ENCODE results near the gene LRRC61.
A peak's percentile ranks its signal among the peaks of the same experiment; 100 is the strongest.
"Not testable (repeated sequence)": the region's sequence is repeated elsewhere in the genome, so short reads cannot be mapped to it uniquely, and the experiment has no call there.

Gene LRRC61

GRCh38 chr7:150305259-150305902, 17.8 kb upstream of the LRRC61 start:
- H3K18ac ChIP-seq (ENCODE audit: low read length); H3K79me2 ChIP-seq (ENCODE audit: control insufficient read depth, insufficient read depth, low read length, poor library complexity); H2BK5ac ChIP-seq (ENCODE audit: low read depth, low read length, poor library complexity); H3K27ac ChIP-seq (ENCODE audit: low read depth, low read length); H3K23ac ChIP-seq (ENCODE audit: low read length); H2AFZ ChIP-seq (ENCODE audit: insufficient read depth, low read length, poor library complexity); H3K4me3 ChIP-seq (ENCODE audit: low read depth, low read length); H3K79me1 ChIP-seq (ENCODE audit: low read length); H2BK120ac ChIP-seq (ENCODE audit: insufficient read depth, low read length, poor library complexity); H3K4ac ChIP-seq (ENCODE audit: low read depth, low read length); H3K4me1 ChIP-seq (ENCODE audit: control insufficient read depth in 1 of 2, insufficient read depth in 2 of 2, low read length in 2 of 2); H4K12ac ChIP-seq (ENCODE audit: low read depth, low read length); H4K8ac ChIP-seq (ENCODE audit: low read depth, low read length); H3K27me3 ChIP-seq (ENCODE audit: insufficient read depth, low read length); DNase-seq; H2AK5ac ChIP-seq (ENCODE audit: low read length); H3K9ac ChIP-seq (ENCODE audit: low read length); H3K36me3 ChIP-seq (ENCODE audit: control insufficient read depth in 1 of 2, insufficient read depth in 2 of 2, low read length in 2 of 2); H3K14ac ChIP-seq (ENCODE audit: low read length); H3K4me2 ChIP-seq (ENCODE audit: low read length); H3K9me3 ChIP-seq (ENCODE audit: insufficient read depth, low read depth, low read length): not testable (repeated sequence)
- Histone ChIP-seq H4K91ac (ENCODE audit: low read depth, low read length) (peak overlapping the region; percentile 4), H2BK12ac (ENCODE audit: low read length) (peak overlapping the region; percentile 73)
- 100% methylated on average over 2 of the region's 11 CpGs for WGBS (ENCODE audit: extremely low coverage, insufficient coverage, insufficient read length)

- not testable (repeated sequence) for H3K4me3 ChIP-seq (ENCODE audit: low read depth, low read length); H3K27ac ChIP-seq (ENCODE audit: low read depth, low read length); H3K18ac ChIP-seq (ENCODE audit: low read length); H2AK5ac ChIP-seq (ENCODE audit: low read length); H2BK5ac ChIP-seq (ENCODE audit: low read depth, low read length, poor library complexity); H4K8ac ChIP-seq (ENCODE audit: low read depth, low read length); H3K36me3 ChIP-seq (ENCODE audit: control insufficient read depth in 1 of 2, insufficient read depth in 2 of 2, low read length in 2 of 2); H2BK12ac ChIP-seq (ENCODE audit: low read length); H3K14ac ChIP-seq (ENCODE audit: low read length); H3K79me2 ChIP-seq (ENCODE audit: control insufficient read depth, insufficient read depth, low read length, poor library complexity); H3K4me1 ChIP-seq (ENCODE audit: control insufficient read depth in 1 of 2, insufficient read depth in 2 of 2, low read length in 2 of 2); H2BK120ac ChIP-seq (ENCODE audit: insufficient read depth, low read length, poor library complexity); H3K9ac ChIP-seq (ENCODE audit: low read length); H3K27me3 ChIP-seq (ENCODE audit: insufficient read depth, low read length); H3K23ac ChIP-seq (ENCODE audit: low read length); H4K12ac ChIP-seq (ENCODE audit: low read depth, low read length); H2AFZ ChIP-seq (ENCODE audit: insufficient read depth, low read length, poor library complexity); DNase-seq; H3K4ac ChIP-seq (ENCODE audit: low read depth, low read length); H3K79me1 ChIP-seq (ENCODE audit: low read length); H3K9me3 ChIP-seq (ENCODE audit: insufficient read depth, low read depth, low read length); H4K91ac ChIP-seq (ENCODE audit: low read depth, low read length); H3K4me2 ChIP-seq (ENCODE audit: low read length)
- no CpG with 5 or more reads among the region's 2 CpGs for WGBS (ENCODE audit: extremely low coverage, insufficient coverage, insufficient read length)
These were observed 17.3 kb upstream of the LRRC61 start for GRCh38 chr7:150305903-150306284.

- H3K36me3 ChIP-seq (ENCODE audit: control insufficient read depth in 1 of 2, insufficient read depth in 2 of 2, low read length in 2 of 2) = not testable (repeated sequence)
These were observed 16.8 kb upstream of the LRRC61 start for GRCh38 chr7:150306377-150306776.

GRCh38 chr7:150307129-150307528, 16.0 kb upstream of the LRRC61 start:
- Histone ChIP-seq H3K4me1 (ENCODE audit: control insufficient read depth in 1 of 2, insufficient read depth in 2 of 2, low read length in 2 of 2) (peaks cover 8 to 9% of the 10 kb centered on the region in 2 experiments), H2BK5ac (ENCODE audit: low read depth, low read length, poor library complexity) (no peak overlapping the region), H3K79me2 (ENCODE audit: control insufficient read depth, insufficient read depth, low read length, poor library complexity) (no peaks in the 10 kb centered on the region), H3K14ac (ENCODE audit: low read length) (no peak overlapping the region), H3K27me3 (ENCODE audit: insufficient read depth, low read length) (no peaks in the 10 kb centered on the region), H3K27ac (ENCODE audit: low read depth, low read length) (no peak overlapping the region), H2AFZ (ENCODE audit: insufficient read depth, low read length, poor library complexity) (no peak overlapping the region), H2BK120ac (ENCODE audit: insufficient read depth, low read length, poor library complexity) (no peak overlapping the region), H2BK12ac (ENCODE audit: low read length) (no peak overlapping the region), H3K23ac (ENCODE audit: low read length) (no peak overlapping the region), H2AK5ac (ENCODE audit: low read length) (no peak overlapping the region), H3K36me3 (ENCODE audit: control insufficient read depth in 1 of 2, insufficient read depth in 2 of 2, low read length in 2 of 2) (no peaks in the 10 kb centered on the region), H4K91ac (ENCODE audit: low read depth, low read length) (no peak overlapping the region), H3K4me3 (ENCODE audit: low read depth, low read length) (no peak overlapping the region), H3K9me3 (ENCODE audit: insufficient read depth, low read depth, low read length) (no peaks in the 10 kb centered on the region), H3K4me2 (ENCODE audit: low read length) (no peak overlapping the region), H4K12ac (ENCODE audit: low read depth, low read length) (no peak overlapping the region), H3K9ac (ENCODE audit: low read length) (no peak overlapping the region), H4K8ac (ENCODE audit: low read depth, low read length) (no peak overlapping the region), H3K4ac (ENCODE audit: low read depth, low read length) (no peak overlapping the region), H3K79me1 (ENCODE audit: low read length) (peaks cover 17% of the 10 kb centered on the region), H3K18ac (ENCODE audit: low read length) (no peak overlapping the region)
- WGBS (ENCODE audit: extremely low coverage, insufficient coverage, insufficient read length) = no CpG with 5 or more reads among the region's 3 CpGs
- no peak for DNase-seq

More at GRCh38 chr7:150306377-150306776, 16.8 kb upstream of the LRRC61 start:
- WGBS (ENCODE audit: extremely low coverage, insufficient coverage, insufficient read length) = no CpG with 5 or more reads among the region's 5 CpGs
- DNase-seq; H4K12ac ChIP-seq (ENCODE audit: low read depth, low read length); H3K27ac ChIP-seq (ENCODE audit: low read depth, low read length); H3K23ac ChIP-seq (ENCODE audit: low read length); H3K4me2 ChIP-seq (ENCODE audit: low read length); H3K4me3 ChIP-seq (ENCODE audit: low read depth, low read length); H3K4ac ChIP-seq (ENCODE audit: low read depth, low read length); H2AK5ac ChIP-seq (ENCODE audit: low read length); H3K14ac ChIP-seq (ENCODE audit: low read length); H3K4me1 ChIP-seq (ENCODE audit: control insufficient read depth in 1 of 2, insufficient read depth in 2 of 2, low read length in 2 of 2); H3K79me2 ChIP-seq (ENCODE audit: control insufficient read depth, insufficient read depth, low read length, poor library complexity); H3K9ac ChIP-seq (ENCODE audit: low read length); H2AFZ ChIP-seq (ENCODE audit: insufficient read depth, low read length, poor library complexity); H4K8ac ChIP-seq (ENCODE audit: low read depth, low read length); H3K9me3 ChIP-seq (ENCODE audit: insufficient read depth, low read depth, low read length); H3K27me3 ChIP-seq (ENCODE audit: insufficient read depth, low read length); H2BK5ac ChIP-seq (ENCODE audit: low read depth, low read length, poor library complexity); H2BK12ac ChIP-seq (ENCODE audit: low read length); H3K18ac ChIP-seq (ENCODE audit: low read length): not testable (repeated sequence)
- peak overlapping the region; percentile 28 for H4K91ac ChIP-seq (ENCODE audit: low read depth, low read length)
- peak overlapping the region; percentile 43 for H2BK120ac ChIP-seq (ENCODE audit: insufficient read depth, low read length, poor library complexity)
- H3K79me1 ChIP-seq (ENCODE audit: low read length) = peaks cover 12% of the 10 kb centered on the region

Data from trophoblast cell (in vitro differentiated cells and primary cell).